Lung (tissue), 12 donors: ENCODE measurements around the gene PPHLN1. TPM values are rescaled to one million over a fixed set of nuclear protein-coding genes. Genes with fewer than 3 reads are reported as not detected.

Experiments
- ATAC-seq: fragments of 200-7000 bp; cut with Tn5 transposase; one replicate; pipeline ENCODE4 v1.9.1; 2020; ENCODE audit warnings: moderate number of reproducible peaks; ENCODE audit not compliant: insufficient read depth, low FRiP score
- DNase-seq, 3 donors: peaks; one replicate each; pipeline ENCODE4 v3.0.0-alpha.2; 2013 to 2017
- H3K27ac ChIP-seq, 2 donors: one replicate each; pipeline ENCODE4 v1.5.1; 2013; ENCODE audit warnings: mild to moderate bottlenecking in 2 of 2, moderate library complexity in 2 of 2, control low read depth in 1 of 2, inconsistent platforms in 1 of 2, low read depth in 1 of 2, low read length in 1 of 2
- H3K27me3 ChIP-seq, 3 donors: one replicate each; pipeline ENCODE4 v1.5.1; 2013; ENCODE audit warnings: low read length in 2 of 3; ENCODE audit not compliant: control insufficient read depth in 3 of 3, insufficient read depth in 3 of 3
- H3K36me3 ChIP-seq, 4 donors: one replicate each; pipeline ENCODE4 v1.5.1; 2013; ENCODE audit warnings: low read length in 4 of 4, mild to moderate bottlenecking in 1 of 4, moderate library complexity in 1 of 4; ENCODE audit not compliant: control insufficient read depth in 4 of 4, insufficient read depth in 4 of 4
- H3K4me1 ChIP-seq, 5 donors: one replicate each; pipeline ENCODE4 v1.5.1; 2013; ENCODE audit warnings: low read length in 5 of 5, mild to moderate bottlenecking in 2 of 5, moderate library complexity in 1 of 5; ENCODE audit not compliant: control insufficient read depth in 5 of 5, insufficient read depth in 5 of 5
- H3K4me3 ChIP-seq: one replicate; pipeline ENCODE4 v1.5.1; 2013; ENCODE audit warnings: mild to moderate bottlenecking, control low read depth, moderate library complexity
- H3K9ac ChIP-seq, 2 donors: one replicate each; pipeline ENCODE4 v1.5.1; 2013; ENCODE audit warnings: low read length in 2 of 2, control low read depth in 1 of 2; ENCODE audit not compliant: insufficient read depth in 1 of 2
- H3K9me3 ChIP-seq, 4 donors: one replicate each; pipeline ENCODE4 v1.5.1; 2013; ENCODE audit warnings: low read length in 3 of 4, mild to moderate bottlenecking in 1 of 4, moderate library complexity in 1 of 4; ENCODE audit not compliant: control insufficient read depth in 4 of 4, insufficient read depth in 3 of 4
- CTCF ChIP-seq: IDR thresholded peaks from 2 replicates; pipeline ENCODE4 v1.5.1; 2012; ENCODE audit warnings: mild to moderate bottlenecking; ENCODE audit errors: control extremely low read depth, extremely low read depth
- WGBS, 2 donors: extraction: QIAGEN DNeasy Blood & Tissue Kit; methylation state at CpG; one replicate each; pipeline ENCODE4 v1.1.7; 2013; 5-methylcytosine and 5-hydroxymethylcytosine counted together
- polyA plus RNA-seq, 2 donors: library from polyadenylated mRNA; stranded (reverse); fragments of 200-250 nt; gene quantifications; one replicate each; pipeline ENCODE4 v1.2.1, GENCODE V29; 2013
- total RNA-seq, 2 donors: library from RNA; depleted of rRNA in 1 of 2; stranded (reverse); fragments of >200 nt in 1 of 2; gene quantifications; one replicate each; pipeline ENCODE4 v1.2.1, GENCODE V29; 2014 to 2021
- donor health status: control.
- donor health status: control.
- donor health status: Bipolar disorder and iron deficiency.
- donor health status: healthy.
- donor health status: DM: yes; HTN: yes; CAD: no.

The PPHLN1 gene
- total and polyA plus RNA-seq, 4 donors = 26.5 to 72.5 (median 34.3) TPM

GRCh38 chr12:42298887-42299286 lies 27.1 kb upstream of the PPHLN1 start:
- Histone ChIP-seq H3K4me3 (no peak overlapping the region), H3K27me3 (no peaks in the 10 kb centered on the region), H3K36me3 (no peaks in the 10 kb centered on the region), H3K9ac (no peak overlapping the region), H3K27ac (no peak overlapping the region), H3K4me1 (no peaks in the 10 kb centered on the region), H3K9me3 (peaks cover 0 to 4% (median 0%) of the 10 kb centered on the region in 4 donors)
- 80 to 90% methylated on average over 4 of the region's 4 CpGs for WGBS, 2 donors
- no peak for TF ChIP-seq CTCF
- no peak for ATAC-seq
- DNase-seq = no peak

GRCh38 chr12:42299392-42300308 lies 26.3 kb upstream of the PPHLN1 start:
- DNase-seq (no peak), ATAC-seq (no peak)
- no peaks in the 10 kb centered on the region for H3K4me1 ChIP-seq
- no peaks in the 10 kb centered on the region for H3K27me3 ChIP-seq
- H3K27ac ChIP-seq = no peak overlapping the region
- no peaks in the 10 kb centered on the region for H3K36me3 ChIP-seq
- no peak for TF ChIP-seq CTCF
- WGBS, 2 donors = 81 to 89% methylated on average over 8 of the region's 8 CpGs
- H3K4me3 ChIP-seq = no peak overlapping the region
- peaks cover 0 to 4% (median 0%) of the 10 kb centered on the region in 4 donors for H3K9me3 ChIP-seq
- no peak overlapping the region for H3K9ac ChIP-seq

- 97 to 99% methylated on average over 3 of the region's 3 CpGs for WGBS, 2 donors
- Histone ChIP-seq H3K9me3 (peaks cover 0 to 4% (median 0%) of the 10 kb centered on the region in 4 donors), H3K36me3 (peaks cover 0 to 2% (median under 1%) of the 10 kb centered on the region in 4 donors), H3K4me3 (no peak overlapping the region), H3K27ac (no peak overlapping the region), H3K9ac (no peak overlapping the region), H3K27me3 (no peaks in the 10 kb centered on the region), H3K4me1 (no peaks in the 10 kb centered on the region)
- DNase-seq = no peak
- ATAC-seq = no peak
- TF ChIP-seq CTCF = no peak
Observed at GRCh38 chr12:42306297-42306696, 19.7 kb upstream of the PPHLN1 start.
